KOPT-K1 (cell line): ENCODE data around the gene DUS3L.
"Not testable (repeated sequence)": the region's sequence is repeated elsewhere in the genome, so short reads cannot be mapped to it uniquely, and the experiment has no call there.

Source experiments
- H3K27ac ChIP-seq: fragments of 200-600 bp; sonication (generic); 2 replicates; pipeline ENCODE4 v1.5.1; 2016; ENCODE audit warnings: antibody characterized with exemption, mild to moderate bottlenecking, low read depth, low read length; ENCODE audit not compliant: poor library complexity, severe bottlenecking
- H3K36me3 ChIP-seq: fragments of 200-600 bp; sonication (generic); 2 replicates; pipeline ENCODE4 v1.5.1; 2017; ENCODE audit warnings: antibody characterized with exemption, mild to moderate bottlenecking, low read length, moderate library complexity; ENCODE audit not compliant: insufficient read depth
- H3K9me3 ChIP-seq: fragments of 200-600 bp; sonication (generic); 2 replicates; pipeline ENCODE4 v1.5.1; 2017; ENCODE audit warnings: antibody characterized with exemption, low read length, mild to moderate bottlenecking; ENCODE audit not compliant: insufficient read depth, poor library complexity, severe bottlenecking

The DUS3L gene

DNA sequence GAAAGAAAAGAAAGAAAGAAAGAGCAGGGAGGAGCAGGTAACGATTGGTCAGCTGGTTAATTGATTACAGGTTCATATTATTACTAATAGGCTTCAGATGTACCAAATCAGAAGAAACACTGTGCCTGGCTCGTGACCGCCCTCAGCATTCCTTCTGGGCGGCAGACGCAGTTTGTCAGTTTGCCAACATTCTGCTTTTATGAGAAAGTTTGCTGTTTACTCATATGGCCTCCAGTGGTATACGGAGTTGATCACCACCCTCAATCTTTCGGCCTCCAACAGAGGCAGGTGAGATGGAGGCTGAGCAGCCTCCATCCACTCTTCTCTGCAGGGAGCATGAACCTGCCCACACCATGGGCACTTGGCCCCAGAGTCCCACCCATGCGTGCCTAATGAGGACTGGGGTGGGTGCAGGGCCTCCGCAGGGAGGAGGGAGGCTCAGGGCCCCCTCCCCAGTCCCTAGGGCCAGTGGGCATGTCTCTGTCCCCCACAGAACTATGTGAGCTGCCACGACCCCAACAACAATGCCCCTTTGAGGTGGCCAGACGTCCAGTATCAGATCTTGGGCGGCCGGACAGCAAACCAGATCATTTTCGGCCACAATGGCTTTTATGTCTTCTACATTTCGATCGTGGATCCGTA, 15.2 kb downstream of the DUS3L start:
- no peak overlapping the region for H3K27ac ChIP-seq
- no peaks in the 10 kb centered on the region for H3K9me3 ChIP-seq
- H3K36me3 ChIP-seq: no peaks in the 10 kb centered on the region

DNA sequence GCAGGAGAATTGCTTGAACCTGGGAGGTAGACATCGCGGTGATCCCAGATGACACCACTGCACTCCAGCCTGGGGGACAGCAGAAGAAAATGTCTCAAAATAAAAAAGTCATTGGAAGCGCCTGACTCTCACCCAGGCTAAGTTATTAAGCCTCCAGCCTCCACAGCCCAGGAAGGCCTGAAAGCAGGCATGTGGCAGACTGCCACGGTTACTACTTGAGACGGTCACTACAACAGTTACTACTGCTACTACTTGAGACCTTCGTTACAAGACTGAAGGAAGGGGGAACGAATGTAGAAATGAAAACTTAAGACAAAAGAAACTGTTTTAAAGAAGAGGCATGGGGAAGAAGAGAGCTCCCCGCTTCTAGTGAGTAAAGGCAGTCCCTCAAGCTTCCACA, 16.0 kb downstream of the DUS3L start:
- Histone ChIP-seq H3K36me3 (no peaks in the 10 kb centered on the region), H3K9me3 (no peaks in the 10 kb centered on the region), H3K27ac (no peak overlapping the region)

DNA sequence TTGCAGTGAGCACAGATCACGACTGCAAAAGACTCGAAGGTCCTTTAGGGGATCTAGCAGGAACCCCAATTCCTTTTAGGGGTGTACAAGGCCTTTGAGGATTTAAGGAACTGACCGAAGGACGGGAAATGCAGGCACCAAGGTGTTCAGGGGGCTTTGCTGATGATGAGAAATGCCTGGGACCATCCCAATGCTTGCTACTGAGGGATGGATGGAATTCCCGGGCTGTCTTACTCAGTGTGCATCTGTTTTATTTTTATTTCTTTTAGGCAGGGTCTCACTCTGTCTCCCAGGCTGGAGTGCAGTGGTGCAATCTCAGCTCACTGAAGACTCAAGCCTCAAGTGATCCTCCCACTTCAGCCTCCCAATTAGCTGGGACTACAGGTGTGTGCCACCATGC, 17.7 kb downstream of the DUS3L start:
- Histone ChIP-seq H3K27ac (no peak overlapping the region), H3K36me3 (no peaks in the 10 kb centered on the region), H3K9me3 (no peaks in the 10 kb centered on the region)

DNA sequence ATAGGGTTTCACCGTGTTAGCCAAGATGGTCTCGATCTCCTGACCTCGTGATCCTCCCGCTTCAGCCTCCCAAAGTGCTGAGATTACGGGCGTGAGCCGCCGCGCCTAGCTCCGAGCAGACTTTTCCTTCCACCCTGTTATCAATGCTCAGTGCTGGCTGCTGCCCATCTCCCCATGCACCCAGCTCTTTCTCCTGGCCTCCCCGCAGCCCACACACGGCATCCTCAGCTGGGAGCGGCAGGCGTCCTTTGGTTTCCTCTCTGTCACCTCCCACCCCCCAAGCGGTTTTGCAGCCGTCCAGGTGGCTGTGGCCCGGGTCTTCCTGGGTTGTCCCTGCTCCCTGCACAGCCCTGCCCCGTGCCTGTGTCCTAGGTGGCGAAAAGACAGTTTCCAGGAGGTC, 18.5 kb downstream of the DUS3L start:
- H3K36me3 ChIP-seq: no peaks in the 10 kb centered on the region
- H3K27ac ChIP-seq: no peak overlapping the region

DNA sequence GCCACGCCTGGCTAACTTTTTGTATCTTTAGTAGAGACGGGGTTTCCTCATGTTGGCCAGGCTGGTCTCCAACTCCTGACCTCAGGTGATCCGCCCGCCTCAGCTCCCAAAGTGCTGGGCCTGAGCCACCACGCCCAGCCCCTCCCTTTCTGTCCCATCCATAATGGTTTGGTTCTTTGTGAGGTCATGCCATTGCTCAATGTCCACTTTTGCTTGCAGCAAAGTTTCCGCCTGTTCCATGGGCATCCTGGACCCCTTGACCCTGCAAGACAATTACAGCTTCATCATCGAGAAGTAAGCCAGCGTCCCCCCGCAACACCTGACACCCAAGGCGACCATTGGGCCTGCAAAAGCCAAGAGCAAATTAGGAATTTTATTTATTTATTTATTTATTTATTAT, 23.0 kb downstream of the DUS3L start:
- no peaks in the 10 kb centered on the region for H3K36me3 ChIP-seq
- H3K9me3 ChIP-seq: no peaks in the 10 kb centered on the region
- H3K27ac ChIP-seq: no peak overlapping the region

More for the DNA sequence above, 18.5 kb downstream of the DUS3L start:
- no peaks in the 10 kb centered on the region for H3K9me3 ChIP-seq

DNA sequence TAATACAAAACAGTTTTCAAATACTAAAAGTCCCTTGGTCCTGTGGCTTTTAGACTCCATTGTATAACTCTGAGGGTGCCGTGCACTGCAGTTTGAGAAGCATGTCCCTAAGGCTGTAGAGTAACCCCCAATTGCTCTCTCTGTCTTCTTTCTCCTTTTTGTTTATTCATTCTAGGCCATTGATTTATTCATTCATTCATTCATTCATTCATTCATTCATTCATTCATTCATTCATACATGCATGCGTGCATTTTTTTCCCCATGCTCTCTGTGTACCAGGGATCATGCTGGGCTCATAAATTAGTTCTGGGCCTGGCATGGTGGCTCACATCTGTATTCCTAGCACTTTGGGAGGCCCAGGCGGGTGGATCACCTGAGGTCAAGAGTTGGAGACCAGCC, 25.7 kb downstream of the DUS3L start:
- Histone ChIP-seq H3K9me3 (no peaks in the 10 kb centered on the region), H3K27ac (no peak overlapping the region), H3K36me3 (no peaks in the 10 kb centered on the region)

DNA sequence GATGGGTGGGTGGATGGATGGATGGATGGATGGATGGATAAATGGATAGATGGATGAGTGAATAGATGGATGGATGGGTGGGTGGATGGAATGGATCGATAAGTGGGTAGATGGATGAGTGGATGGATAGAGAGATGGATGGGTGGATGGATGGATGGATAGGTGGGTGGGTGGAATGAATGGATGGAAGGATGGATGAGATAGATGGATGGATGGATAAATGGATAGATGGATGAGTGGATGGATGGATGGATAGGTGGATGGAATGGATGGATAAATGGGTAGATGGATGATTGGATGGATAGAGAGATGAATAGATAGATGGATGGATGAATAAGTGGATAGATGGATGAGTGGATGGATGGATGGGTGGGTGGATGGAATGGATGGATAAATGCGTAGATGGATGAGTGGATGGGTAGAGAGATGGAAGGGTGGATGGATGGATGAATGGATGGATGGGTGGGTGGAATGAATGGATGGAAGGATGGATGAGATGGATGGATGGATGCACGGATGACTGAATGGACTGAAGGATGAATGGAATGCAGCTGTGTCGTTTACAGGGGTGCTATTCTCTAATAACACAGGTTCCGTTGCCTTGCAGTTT, 28.2 kb downstream of the DUS3L start:
- no peaks in the 10 kb centered on the region for H3K36me3 ChIP-seq
- H3K27ac ChIP-seq: no peak overlapping the region
- no peaks in the 10 kb centered on the region for H3K9me3 ChIP-seq

DNA sequence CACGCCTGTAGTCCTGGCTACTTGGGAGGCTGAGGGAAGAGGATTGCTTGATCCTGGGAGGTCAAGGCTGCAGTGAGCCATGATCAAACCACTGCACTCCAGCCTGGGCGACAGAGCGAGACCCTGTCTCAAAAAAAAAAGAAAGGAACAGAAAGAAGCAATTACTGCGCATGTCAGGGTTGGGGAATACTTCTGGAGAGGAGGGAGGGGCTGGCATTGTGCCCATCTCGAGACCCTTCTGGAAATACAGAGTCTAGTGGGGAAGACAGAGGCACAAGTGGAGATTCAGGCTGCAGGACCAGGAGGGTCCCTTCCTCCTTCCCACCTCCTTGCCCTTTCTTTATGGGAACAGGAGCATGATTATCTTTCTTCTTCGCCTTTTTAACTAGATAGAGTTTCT, 37.2 kb downstream of the DUS3L start:
- no peaks in the 10 kb centered on the region for H3K36me3 ChIP-seq
- no peaks in the 10 kb centered on the region for H3K9me3 ChIP-seq
- no peak overlapping the region for H3K27ac ChIP-seq

DNA sequence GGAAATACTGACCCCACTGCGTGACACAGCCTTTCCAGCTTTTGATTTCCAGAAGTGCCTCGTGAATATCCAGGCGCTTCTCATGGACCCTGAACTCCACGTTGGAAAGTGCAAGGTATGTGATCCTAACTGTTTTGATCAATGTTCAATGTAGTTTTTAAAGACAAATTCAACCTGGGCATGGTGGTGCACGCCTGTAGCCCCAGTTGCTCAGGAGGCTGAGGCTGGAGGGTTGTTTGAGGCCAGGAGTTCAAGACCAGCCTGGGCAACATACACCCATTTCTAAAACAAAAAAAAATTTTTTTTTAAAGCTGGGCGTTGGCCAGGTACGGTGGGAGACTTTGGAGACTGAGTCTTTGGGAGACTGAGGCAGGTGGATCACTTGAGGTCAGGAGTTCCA, 39.3 kb downstream of the DUS3L start:
- H3K27ac ChIP-seq: no peak overlapping the region
- no peaks in the 10 kb centered on the region for H3K36me3 ChIP-seq
- no peaks in the 10 kb centered on the region for H3K9me3 ChIP-seq

DNA sequence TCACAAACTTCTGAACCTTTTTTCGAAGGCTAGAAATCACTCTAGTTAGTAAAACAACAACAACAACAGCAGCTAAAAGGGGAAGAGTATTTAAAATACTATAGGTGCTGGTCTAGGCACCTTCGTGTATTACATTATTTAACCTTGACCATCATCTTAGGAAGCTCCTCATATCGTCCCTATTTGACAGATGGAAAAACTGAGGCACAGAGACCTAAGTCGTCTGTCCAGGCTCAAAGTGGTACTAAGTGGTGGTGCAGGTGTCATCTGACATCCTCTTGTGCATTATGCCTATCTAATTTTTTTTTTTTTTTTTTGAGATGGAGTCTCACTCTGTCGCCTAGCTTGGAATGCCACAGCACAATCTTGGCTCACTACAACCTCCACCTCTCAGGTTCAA, 41.5 kb downstream of the DUS3L start:
- Histone ChIP-seq H3K9me3 (no peaks in the 10 kb centered on the region), H3K27ac (no peak overlapping the region), H3K36me3 (no peaks in the 10 kb centered on the region)

DNA sequence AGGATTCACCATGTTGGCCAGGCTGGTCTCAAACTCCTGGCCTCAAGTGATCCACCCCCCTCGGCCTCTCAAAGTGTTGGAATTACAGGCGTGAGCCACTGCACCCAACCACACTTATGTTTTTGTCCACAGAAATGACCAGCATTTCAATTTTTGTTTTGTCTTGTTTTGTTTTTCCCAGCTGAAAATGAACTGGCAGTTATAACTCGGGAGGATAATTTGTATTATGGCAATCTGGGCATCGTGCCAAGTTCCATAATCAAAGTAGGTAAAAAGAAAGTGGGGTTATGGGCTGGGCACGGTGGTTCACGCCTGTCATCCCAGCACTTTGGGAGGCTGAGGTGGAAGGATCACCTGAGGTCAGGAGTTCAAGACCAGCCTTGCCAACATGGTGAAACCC, 42.0 kb downstream of the DUS3L start:
- H3K36me3 ChIP-seq, H3K9me3 ChIP-seq, H3K27ac ChIP-seq: not testable (repeated sequence)

DNA sequence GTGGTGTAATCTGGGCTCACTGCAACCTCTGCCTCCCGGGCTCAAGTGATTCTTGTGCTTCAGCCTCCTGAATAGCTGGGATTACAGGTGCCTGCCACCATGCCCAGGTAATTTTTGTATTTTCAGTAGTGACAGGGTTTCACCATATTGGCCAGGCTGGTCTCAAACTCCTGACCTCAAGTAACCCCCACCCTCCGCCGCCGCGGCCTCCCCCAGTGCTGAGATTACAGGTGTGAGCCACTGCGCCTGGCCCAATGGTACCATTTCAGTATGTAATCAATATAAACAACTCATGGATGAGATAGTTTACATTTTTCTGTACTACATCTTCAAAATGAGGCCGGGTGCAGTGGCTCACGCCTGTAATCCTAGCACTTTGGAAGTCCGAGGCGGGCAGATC, 46.0 kb downstream of the DUS3L start:
- H3K9me3 ChIP-seq, H3K27ac ChIP-seq, H3K36me3 ChIP-seq: not testable (repeated sequence)

DNA sequence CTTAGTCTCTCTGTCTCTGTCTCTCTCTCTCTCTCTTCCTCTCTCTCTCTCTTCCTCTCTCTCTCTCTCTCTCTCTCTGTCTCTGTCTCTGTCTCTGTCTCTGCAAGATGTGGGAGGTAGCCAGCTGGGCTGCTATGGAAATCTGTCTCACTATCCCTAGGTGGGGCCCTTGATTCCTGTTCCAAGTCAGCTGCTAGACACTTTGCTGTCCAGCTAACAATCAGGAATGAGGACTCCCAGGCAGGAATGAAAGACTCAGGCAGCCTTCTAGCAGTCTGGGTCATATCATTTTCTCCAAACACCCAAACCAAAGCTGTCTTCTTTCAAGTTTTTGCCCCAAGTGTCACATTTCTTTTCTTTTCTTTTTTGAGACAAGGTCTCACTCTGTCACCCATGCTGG, 47.3 kb downstream of the DUS3L start:
- Histone ChIP-seq H3K36me3 (no peaks in the 10 kb centered on the region), H3K9me3 (no peaks in the 10 kb centered on the region), H3K27ac (no peak overlapping the region)

DNA sequence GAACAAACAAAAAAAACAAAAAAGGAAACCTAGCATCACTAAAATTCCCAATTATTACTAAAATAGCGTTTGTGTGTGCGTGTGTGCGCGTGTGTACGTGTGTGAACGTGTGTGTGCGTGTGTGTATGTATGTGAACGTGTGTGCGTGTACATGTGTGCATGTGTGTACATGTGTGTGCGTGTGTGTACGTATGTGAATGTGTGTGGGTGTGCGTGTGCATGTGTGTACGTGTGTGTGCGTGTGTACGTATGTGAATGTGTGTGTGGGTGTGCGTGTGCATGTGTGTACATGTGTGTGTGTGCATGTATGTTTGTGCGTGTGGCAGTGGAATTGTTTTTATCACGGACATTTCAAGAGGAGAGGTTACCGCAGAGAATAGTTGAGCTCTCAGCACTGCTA, 48.9 kb downstream of the DUS3L start:
- Histone ChIP-seq H3K36me3 (no peaks in the 10 kb centered on the region), H3K9me3 (no peaks in the 10 kb centered on the region), H3K27ac (no peak overlapping the region)

DNA sequence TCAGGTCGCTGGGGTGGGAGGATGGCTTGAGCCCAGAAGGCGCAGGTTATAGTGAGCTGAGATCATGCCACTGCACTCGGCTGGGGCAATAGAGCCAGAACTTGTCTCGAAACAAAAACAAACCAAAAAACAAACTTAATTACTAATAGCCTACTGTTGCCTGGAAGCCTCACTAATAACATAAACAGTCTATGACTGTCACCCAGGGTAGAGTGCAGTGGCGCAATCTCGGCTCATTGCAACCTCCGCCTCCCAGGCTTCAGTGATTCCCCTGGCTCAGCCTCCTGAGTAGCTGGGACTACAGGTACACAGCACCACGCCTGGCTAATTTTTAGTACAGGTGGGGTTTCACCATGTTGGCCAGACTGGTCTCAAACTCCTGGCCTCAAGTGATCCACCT, 52.5 kb downstream of the DUS3L start:
- Histone ChIP-seq H3K9me3 (no peaks in the 10 kb centered on the region), H3K36me3 (no peaks in the 10 kb centered on the region), H3K27ac (no peak overlapping the region)
